ENCODE measurements around the gene GNAT1.

GRCh38 chr3:50186096-50186495 is 5.3 kb upstream of the GNAT1 start:
- no peak for TF ChIP-seq EZH2phosphoT487 (IDR thresholded peaks at IDR 0.05; ENCODE audit: borderline replicate concordance, low read length)
- TF ChIP-seq CTCF (conservative IDR thresholded peaks at IDR 0.05; ENCODE audit: low read depth, low read length): no peak
